ENCODE data around the gene PTGES3. TPM values are rescaled to one million over a fixed set of nuclear protein-coding genes. Genes with fewer than 3 reads are reported as not detected.
"Not testable (repeated sequence)": the region's sequence is repeated elsewhere in the genome, so short reads cannot be mapped to it uniquely, and the experiment has no call there.

PTGES3 gene
- total RNA-seq, 3 donors from 2014 or later (not counting 1 experiment from before 2014, with no cell fraction given): 79.2 to 93.8 (median 93.4) TPM

DNA sequence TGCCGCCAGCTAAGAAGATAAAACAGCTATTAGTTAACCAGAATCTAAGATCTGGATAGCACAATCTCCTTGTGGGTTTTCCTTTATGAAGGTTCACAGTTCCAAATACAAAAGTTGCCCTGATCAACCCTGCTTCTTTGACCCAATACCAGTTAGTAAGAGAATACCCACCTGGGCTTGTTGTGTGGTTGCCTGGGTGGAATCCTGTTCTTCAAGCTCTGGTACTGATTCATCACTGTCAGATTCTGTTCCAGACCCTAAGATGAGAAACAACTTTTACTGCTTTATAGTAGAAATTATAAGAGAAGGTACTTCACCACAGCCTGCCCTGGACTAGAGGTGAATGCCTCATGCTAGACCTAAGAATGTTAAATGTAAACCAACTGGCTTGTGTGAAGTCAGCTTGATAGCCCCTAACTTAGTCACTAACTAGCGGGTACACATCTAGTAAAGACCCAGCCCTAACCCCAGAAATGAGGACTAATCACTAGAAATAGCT lies 26.4 kb upstream of the PTGES3 start:
- Mint-ChIP-seq H3K27me3 (ENCODE audit: low read depth in 2 of 2) (no peaks in the 10 kb centered on the region), H3K4me3 (no peak overlapping the region), H3K9me3 (no peaks in the 10 kb centered on the region), H3K4me1 (peaks cover 39 to 41% of the 10 kb centered on the region in 2 donors), H3K27ac (peak overlapping the region; percentile 49 to 79), H3K36me3 (peaks cover 27% of the 10 kb centered on the region)
- Histone ChIP-seq H3K9me3 (ENCODE audit: control insufficient read depth, insufficient read depth, low read length) (no peaks in the 10 kb centered on the region), H3K4me1 (ENCODE audit: control insufficient read depth, insufficient read depth, low read length) (peaks cover 33% of the 10 kb centered on the region), H3K27ac (ENCODE audit: low read length) (no peak overlapping the region), H3K36me3 (ENCODE audit: control insufficient read depth, insufficient read depth, low read length) (peaks cover 61% of the 10 kb centered on the region), H3K27me3 (ENCODE audit: control insufficient read depth, insufficient read depth, low read length) (no peaks in the 10 kb centered on the region), H3K4me3 (ENCODE audit: low read length) (no peak overlapping the region)
- DNase-seq: no peak
- WGBS (ENCODE audit: insufficient coverage): 98% methylated on average over 2 of the region's 2 CpGs
- TF ChIP-seq, protein P1, sequence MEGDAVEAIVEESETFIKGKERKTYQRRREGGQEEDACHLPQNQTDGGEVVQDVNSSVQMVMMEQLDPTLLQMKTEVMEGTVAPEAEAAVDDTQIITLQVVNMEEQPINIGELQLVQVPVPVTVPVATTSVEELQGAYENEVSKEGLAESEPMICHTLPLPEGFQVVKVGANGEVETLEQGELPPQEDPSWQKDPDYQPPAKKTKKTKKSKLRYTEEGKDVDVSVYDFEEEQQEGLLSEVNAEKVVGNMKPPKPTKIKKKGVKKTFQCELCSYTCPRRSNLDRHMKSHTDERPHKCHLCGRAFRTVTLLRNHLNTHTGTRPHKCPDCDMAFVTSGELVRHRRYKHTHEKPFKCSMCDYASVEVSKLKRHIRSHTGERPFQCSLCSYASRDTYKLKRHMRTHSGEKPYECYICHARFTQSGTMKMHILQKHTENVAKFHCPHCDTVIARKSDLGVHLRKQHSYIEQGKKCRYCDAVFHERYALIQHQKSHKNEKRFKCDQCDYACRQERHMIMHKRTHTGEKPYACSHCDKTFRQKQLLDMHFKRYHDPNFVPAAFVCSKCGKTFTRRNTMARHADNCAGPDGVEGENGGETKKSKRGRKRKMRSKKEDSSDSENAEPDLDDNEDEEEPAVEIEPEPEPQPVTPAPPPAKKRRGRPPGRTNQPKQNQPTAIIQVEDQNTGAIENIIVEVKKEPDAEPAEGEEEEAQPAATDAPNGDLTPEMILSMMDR (IDR thresholded peaks at IDR 0.05): no peak
- ATAC-seq: no peak
- intact Hi-C loops (cut with micrococcal nuclease): no loop called here

DNA sequence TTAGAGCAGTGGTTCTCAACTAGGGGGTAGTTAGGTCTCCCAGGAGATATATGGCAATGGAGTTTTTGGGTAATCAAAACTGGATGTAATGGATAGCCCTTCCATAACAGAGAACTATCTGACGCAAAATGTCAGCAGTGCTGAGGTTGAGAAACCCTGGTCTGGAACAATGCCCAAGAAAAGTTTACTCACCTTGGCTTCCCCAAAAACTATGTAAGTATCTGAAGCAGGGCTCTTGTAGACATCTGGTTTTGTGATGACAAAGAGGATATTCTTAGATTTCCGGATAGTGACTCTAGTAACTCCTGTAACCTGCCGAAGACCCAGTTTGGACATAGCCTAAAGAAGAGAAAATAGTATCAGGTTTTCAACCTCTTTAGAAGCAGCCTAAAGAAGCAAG lies 25.3 kb upstream of the PTGES3 start:
- DNase-seq (no peak), ATAC-seq (no peak)
- 96% methylated on average over 3 of the region's 3 CpGs for WGBS (ENCODE audit: insufficient coverage)
- Mint-ChIP-seq H3K27me3 (ENCODE audit: low read depth in 2 of 2) (no peaks in the 10 kb centered on the region), H3K9me3 (no peaks in the 10 kb centered on the region), H3K4me3 (no peak overlapping the region), H3K36me3 (peaks cover 22% of the 10 kb centered on the region), H3K27ac (no peak overlapping the region), H3K4me1 (peaks cover 30% of the 10 kb centered on the region in 2 donors)
- peaks cover 54% of the 10 kb centered on the region for H3K36me3 ChIP-seq (ENCODE audit: control insufficient read depth, insufficient read depth, low read length)
- H3K27ac ChIP-seq (ENCODE audit: low read length): no peak overlapping the region
- no peak overlapping the region for H3K4me3 ChIP-seq (ENCODE audit: low read length)
- H3K9me3 ChIP-seq (ENCODE audit: control insufficient read depth, insufficient read depth, low read length): no peaks in the 10 kb centered on the region
- intact Hi-C loops (cut with micrococcal nuclease): no loop called here
- TF ChIP-seq, protein P1 (IDR thresholded peaks at IDR 0.05): no peak
- H3K4me1 ChIP-seq (ENCODE audit: control insufficient read depth, insufficient read depth, low read length): peaks cover 23% of the 10 kb centered on the region
- H3K27me3 ChIP-seq (ENCODE audit: control insufficient read depth, insufficient read depth, low read length): no peaks in the 10 kb centered on the region

DNA sequence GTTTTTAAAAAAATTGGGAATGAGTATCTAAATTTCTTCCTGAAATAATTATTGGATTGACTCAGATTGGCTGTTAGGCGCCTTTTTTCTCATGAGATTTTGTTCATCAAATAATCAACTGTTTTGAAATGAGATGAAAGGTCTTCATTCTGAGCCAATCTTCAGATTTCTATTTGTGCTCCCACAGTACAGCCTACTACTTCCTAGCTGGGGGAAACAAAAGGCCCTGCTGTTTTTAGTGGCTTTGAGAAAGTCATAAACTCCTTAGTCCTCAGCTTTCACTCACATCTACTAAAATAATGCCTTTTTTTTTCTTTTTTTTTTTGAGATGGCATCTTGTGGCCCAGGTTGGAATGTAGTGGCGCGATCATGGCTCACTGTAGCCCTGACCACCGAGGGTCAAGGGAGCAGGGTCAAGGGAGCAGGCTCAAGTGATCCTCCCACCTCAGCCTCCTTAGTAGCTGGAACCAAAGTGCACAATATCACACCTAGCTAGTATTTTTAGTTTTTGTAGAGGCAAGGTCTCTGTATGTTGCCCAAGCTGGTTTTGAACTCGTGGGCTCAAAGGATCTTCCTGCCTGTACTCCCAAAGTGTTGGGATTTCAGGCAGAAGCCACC lies 21.8 kb upstream of the PTGES3 start:
- H3K36me3 ChIP-seq (ENCODE audit: control insufficient read depth, insufficient read depth, low read length): peaks cover 37% of the 10 kb centered on the region
- no peak for DNase-seq
- no peaks in the 10 kb centered on the region for H3K9me3 ChIP-seq (ENCODE audit: control insufficient read depth, insufficient read depth, low read length)
- Mint-ChIP-seq H3K9me3 (no peaks in the 10 kb centered on the region), H3K27ac (no peak overlapping the region), H3K4me3 (no peak overlapping the region), H3K4me1 (peaks cover 7 to 9% of the 10 kb centered on the region in 2 donors), H3K36me3 (peaks cover 22% of the 10 kb centered on the region), H3K27me3 (ENCODE audit: low read depth in 2 of 2) (no peaks in the 10 kb centered on the region)
- TF ChIP-seq, protein P1 (IDR thresholded peaks at IDR 0.05): no peak
- ATAC-seq: peak in 1 of 3 donors; percentile 26
- intact Hi-C loops (cut with micrococcal nuclease): no loop called here
- no peak overlapping the region for H3K27ac ChIP-seq (ENCODE audit: low read length)
- no peaks in the 10 kb centered on the region for H3K4me1 ChIP-seq (ENCODE audit: control insufficient read depth, insufficient read depth, low read length)
- H3K4me3 ChIP-seq (ENCODE audit: low read length): no peak overlapping the region
- WGBS (ENCODE audit: insufficient coverage): 98% methylated on average over 3 of the region's 5 CpGs
- H3K27me3 ChIP-seq (ENCODE audit: control insufficient read depth, insufficient read depth, low read length): no peaks in the 10 kb centered on the region

DNA sequence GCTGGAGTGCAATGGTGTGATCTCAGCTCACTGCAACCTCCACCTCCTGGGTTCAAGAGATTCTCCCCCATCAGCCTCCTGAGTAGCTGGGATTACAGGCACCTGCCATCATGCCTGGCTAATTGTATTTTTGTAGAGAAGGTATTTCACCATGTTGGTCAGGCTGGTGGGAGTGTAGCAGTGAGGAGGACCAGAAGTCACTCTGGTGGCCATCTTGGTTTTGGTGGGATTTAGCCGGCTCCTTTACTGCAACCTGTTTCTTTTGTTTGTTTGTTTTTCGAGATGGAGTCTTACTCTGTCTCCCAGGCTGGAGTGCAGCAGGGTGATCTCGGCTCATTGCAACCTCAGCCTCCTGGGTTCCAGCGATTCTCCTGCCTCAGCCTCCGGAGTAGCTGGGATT lies 16.4 kb upstream of the PTGES3 start:
- H3K9me3 Mint-ChIP-seq; H3K9me3 ChIP-seq (ENCODE audit: control insufficient read depth, insufficient read depth, low read length); H3K27me3 ChIP-seq (ENCODE audit: control insufficient read depth, insufficient read depth, low read length); H3K27ac Mint-ChIP-seq; intact Hi-C loops (cut with micrococcal nuclease); H3K27me3 Mint-ChIP-seq (ENCODE audit: low read depth in 2 of 2); H3K4me3 ChIP-seq (ENCODE audit: low read length); DNase-seq; H3K36me3 Mint-ChIP-seq; H3K4me1 Mint-ChIP-seq; H3K36me3 ChIP-seq (ENCODE audit: control insufficient read depth, insufficient read depth, low read length); H3K27ac ChIP-seq (ENCODE audit: low read length); H3K4me3 Mint-ChIP-seq; ATAC-seq; H3K4me1 ChIP-seq (ENCODE audit: control insufficient read depth, insufficient read depth, low read length): not testable (repeated sequence)
- 95% methylated on average over 5 of the region's 5 CpGs for WGBS (ENCODE audit: insufficient coverage)

Data from natural killer cell (primary cell).